ENCODE data around the gene DISP3.

Gene DISP3

GRCh38 chr1:11483581-11484320, 4.8 kb downstream of the DISP3 start:
- no peaks in the 10 kb centered on the region for H3K9me3 ChIP-seq (ENCODE audit: control insufficient read depth, insufficient read depth, low read length)
- H4K20me1 ChIP-seq (ENCODE audit: control insufficient read depth, insufficient read depth, low read depth, low read length), result 0 out of 2 replicates have a peak, but pooled peaks cover 4% of the 10 kb centered on the region
- H3F3A ChIP-seq (ENCODE audit: control insufficient read depth, insufficient read depth), result no peaks in the 10 kb centered on the region
- no peaks in the 10 kb centered on the region for H3K9me2 ChIP-seq (replicated peaks; ENCODE audit: control insufficient read depth, low read length)
- H3K27me3 ChIP-seq (ENCODE audit: control insufficient read depth, low read length), result peaks cover 3% of the 10 kb centered on the region; the same call in 1 of the 2 replicates
- no peak overlapping the region for H3K27ac ChIP-seq (ENCODE audit: low read depth, low read length)
- H3K4me2 ChIP-seq (ENCODE audit: low read length), result no peak overlapping the region
- H3K4me3 ChIP-seq (ENCODE audit: low read length), result no peak overlapping the region
- H3K79me2 ChIP-seq (ENCODE audit: control insufficient read depth, low read length), result no peaks in the 10 kb centered on the region; the same call in 1 of the 2 replicates
- TF ChIP-seq, protein P1, sequence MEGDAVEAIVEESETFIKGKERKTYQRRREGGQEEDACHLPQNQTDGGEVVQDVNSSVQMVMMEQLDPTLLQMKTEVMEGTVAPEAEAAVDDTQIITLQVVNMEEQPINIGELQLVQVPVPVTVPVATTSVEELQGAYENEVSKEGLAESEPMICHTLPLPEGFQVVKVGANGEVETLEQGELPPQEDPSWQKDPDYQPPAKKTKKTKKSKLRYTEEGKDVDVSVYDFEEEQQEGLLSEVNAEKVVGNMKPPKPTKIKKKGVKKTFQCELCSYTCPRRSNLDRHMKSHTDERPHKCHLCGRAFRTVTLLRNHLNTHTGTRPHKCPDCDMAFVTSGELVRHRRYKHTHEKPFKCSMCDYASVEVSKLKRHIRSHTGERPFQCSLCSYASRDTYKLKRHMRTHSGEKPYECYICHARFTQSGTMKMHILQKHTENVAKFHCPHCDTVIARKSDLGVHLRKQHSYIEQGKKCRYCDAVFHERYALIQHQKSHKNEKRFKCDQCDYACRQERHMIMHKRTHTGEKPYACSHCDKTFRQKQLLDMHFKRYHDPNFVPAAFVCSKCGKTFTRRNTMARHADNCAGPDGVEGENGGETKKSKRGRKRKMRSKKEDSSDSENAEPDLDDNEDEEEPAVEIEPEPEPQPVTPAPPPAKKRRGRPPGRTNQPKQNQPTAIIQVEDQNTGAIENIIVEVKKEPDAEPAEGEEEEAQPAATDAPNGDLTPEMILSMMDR (IDR thresholded peaks at IDR 0.05; ENCODE audit: low read depth, low read length, poor library complexity, severe bottlenecking), result no peak
- no peak for TF ChIP-seq EZH2phosphoT487 (IDR thresholded peaks at IDR 0.05; ENCODE audit: borderline replicate concordance, low read length)
- H3K4me1 ChIP-seq (ENCODE audit: control insufficient read depth, low read length), result peaks cover 5% of the 10 kb centered on the region; the same call in 1 of the 2 replicates
- no peaks in the 10 kb centered on the region for H3K36me3 ChIP-seq (ENCODE audit: control insufficient read depth, low read length)

GRCh38 chr1:11484321-11484655, 5.3 kb downstream of the DISP3 start:
- Histone ChIP-seq H3K9me2 (replicated peaks; ENCODE audit: control insufficient read depth, low read length) (no peaks in the 10 kb centered on the region), H3K9me3 (ENCODE audit: control insufficient read depth, insufficient read depth, low read length) (no peaks in the 10 kb centered on the region), H3K4me2 (ENCODE audit: low read length) (no peak overlapping the region), H3K4me3 (ENCODE audit: low read length) (no peak overlapping the region), H3K36me3 (ENCODE audit: control insufficient read depth, low read length) (no peaks in the 10 kb centered on the region), H3F3A (ENCODE audit: control insufficient read depth, insufficient read depth) (no peaks in the 10 kb centered on the region), H3K27me3 (ENCODE audit: control insufficient read depth, low read length) (peaks cover 3% of the 10 kb centered on the region; the same call in 1 of the 2 replicates), H3K79me2 (ENCODE audit: control insufficient read depth, low read length) (no peaks in the 10 kb centered on the region; the same call in 1 of the 2 replicates), H3K27ac (ENCODE audit: low read depth, low read length) (no peak overlapping the region), H4K20me1 (ENCODE audit: control insufficient read depth, insufficient read depth, low read depth, low read length) (0 out of 2 replicates have a peak, but pooled peaks cover 4% of the 10 kb centered on the region), H3K4me1 (ENCODE audit: control insufficient read depth, low read length) (peaks cover 5% of the 10 kb centered on the region; the same call in 1 of the 2 replicates)
- no peak for TF ChIP-seq EZH2phosphoT487 (IDR thresholded peaks at IDR 0.05; ENCODE audit: borderline replicate concordance, low read length)
- TF ChIP-seq, protein P1 (IDR thresholded peaks at IDR 0.05; ENCODE audit: low read depth, low read length, poor library complexity, severe bottlenecking), result no peak

DNA sequence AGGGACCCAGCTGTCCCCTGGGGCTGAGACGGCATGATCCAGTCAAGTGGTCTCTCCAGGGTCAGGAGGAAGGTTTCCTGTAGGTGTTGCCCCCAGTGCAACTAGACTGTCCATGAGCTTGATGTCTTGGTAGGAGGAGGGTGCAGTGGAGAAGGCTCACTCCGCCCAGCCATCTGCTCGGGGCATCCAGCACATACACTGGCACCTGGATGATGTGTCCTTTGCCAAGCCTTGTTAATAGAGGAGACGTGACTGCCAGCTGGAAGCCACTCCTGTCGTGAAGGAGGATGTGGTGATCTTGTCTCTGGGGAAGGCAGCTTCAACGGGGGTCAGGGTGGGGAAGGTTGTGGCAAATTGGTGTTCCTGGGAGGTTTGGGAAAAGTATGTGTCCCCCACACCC, 6.2 kb downstream of the DISP3 start:
- Histone ChIP-seq H3K36me3 (ENCODE audit: control insufficient read depth, low read length) (no peaks in the 10 kb centered on the region), H3K4me2 (ENCODE audit: low read length) (no peak overlapping the region), H3K4me1 (ENCODE audit: control insufficient read depth, low read length) (no peaks in the 10 kb centered on the region), H3K27ac (ENCODE audit: low read depth, low read length) (no peak overlapping the region), H3K79me2 (ENCODE audit: control insufficient read depth, low read length) (no peaks in the 10 kb centered on the region), H3F3A (ENCODE audit: control insufficient read depth, insufficient read depth) (no peaks in the 10 kb centered on the region), H3K9me3 (ENCODE audit: control insufficient read depth, insufficient read depth, low read length) (no peaks in the 10 kb centered on the region), H3K27me3 (ENCODE audit: control insufficient read depth, low read length) (peaks cover 3% of the 10 kb centered on the region; the same call in 1 of the 2 replicates), H4K20me1 (ENCODE audit: control insufficient read depth, insufficient read depth, low read depth, low read length) (0 out of 2 replicates have a peak, but pooled peaks cover 4% of the 10 kb centered on the region), H3K9me2 (replicated peaks; ENCODE audit: control insufficient read depth, low read length) (no peaks in the 10 kb centered on the region), H3K4me3 (ENCODE audit: low read length) (no peak overlapping the region)
- TF ChIP-seq, protein P1 (IDR thresholded peaks at IDR 0.05; ENCODE audit: low read depth, low read length, poor library complexity, severe bottlenecking), result no peak
- no peak for TF ChIP-seq EZH2phosphoT487 (IDR thresholded peaks at IDR 0.05; ENCODE audit: borderline replicate concordance, low read length)

Measured in DOHH2 (cell line).